ENCODE measurements around the gene ZC3H4. TPM values are rescaled to one million over a fixed set of nuclear protein-coding genes. Genes with fewer than 3 reads are reported as not detected.

Gene ZC3H4
- total and polyA plus RNA-seq, 2 of the 8 experiments (the other 6 are each of a cell fraction or from before 2014, with no cell fraction given): 6.6 to 92.0 TPM

DNA sequence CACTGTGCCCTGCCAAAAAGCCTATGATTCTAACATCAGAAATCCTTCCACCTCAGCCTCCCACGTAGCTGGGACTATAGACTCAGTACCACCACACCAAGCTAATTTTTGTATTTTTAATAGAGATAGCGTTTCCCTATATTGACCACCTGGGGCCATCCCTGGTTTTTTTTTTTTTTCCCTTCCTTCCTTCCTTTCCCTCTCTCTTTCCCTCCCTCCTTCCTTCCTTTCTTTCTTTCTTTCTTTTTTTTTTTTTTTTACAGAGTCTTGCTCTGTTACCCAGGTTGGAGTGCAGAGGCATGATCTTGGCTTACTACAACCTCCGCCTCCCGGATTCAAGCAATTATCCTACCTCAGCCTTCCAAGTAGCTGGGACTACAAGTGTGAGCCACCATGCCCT lies 16.0 kb upstream of the ZC3H4 start (continued):
- TF ChIP-seq, protein P1, sequence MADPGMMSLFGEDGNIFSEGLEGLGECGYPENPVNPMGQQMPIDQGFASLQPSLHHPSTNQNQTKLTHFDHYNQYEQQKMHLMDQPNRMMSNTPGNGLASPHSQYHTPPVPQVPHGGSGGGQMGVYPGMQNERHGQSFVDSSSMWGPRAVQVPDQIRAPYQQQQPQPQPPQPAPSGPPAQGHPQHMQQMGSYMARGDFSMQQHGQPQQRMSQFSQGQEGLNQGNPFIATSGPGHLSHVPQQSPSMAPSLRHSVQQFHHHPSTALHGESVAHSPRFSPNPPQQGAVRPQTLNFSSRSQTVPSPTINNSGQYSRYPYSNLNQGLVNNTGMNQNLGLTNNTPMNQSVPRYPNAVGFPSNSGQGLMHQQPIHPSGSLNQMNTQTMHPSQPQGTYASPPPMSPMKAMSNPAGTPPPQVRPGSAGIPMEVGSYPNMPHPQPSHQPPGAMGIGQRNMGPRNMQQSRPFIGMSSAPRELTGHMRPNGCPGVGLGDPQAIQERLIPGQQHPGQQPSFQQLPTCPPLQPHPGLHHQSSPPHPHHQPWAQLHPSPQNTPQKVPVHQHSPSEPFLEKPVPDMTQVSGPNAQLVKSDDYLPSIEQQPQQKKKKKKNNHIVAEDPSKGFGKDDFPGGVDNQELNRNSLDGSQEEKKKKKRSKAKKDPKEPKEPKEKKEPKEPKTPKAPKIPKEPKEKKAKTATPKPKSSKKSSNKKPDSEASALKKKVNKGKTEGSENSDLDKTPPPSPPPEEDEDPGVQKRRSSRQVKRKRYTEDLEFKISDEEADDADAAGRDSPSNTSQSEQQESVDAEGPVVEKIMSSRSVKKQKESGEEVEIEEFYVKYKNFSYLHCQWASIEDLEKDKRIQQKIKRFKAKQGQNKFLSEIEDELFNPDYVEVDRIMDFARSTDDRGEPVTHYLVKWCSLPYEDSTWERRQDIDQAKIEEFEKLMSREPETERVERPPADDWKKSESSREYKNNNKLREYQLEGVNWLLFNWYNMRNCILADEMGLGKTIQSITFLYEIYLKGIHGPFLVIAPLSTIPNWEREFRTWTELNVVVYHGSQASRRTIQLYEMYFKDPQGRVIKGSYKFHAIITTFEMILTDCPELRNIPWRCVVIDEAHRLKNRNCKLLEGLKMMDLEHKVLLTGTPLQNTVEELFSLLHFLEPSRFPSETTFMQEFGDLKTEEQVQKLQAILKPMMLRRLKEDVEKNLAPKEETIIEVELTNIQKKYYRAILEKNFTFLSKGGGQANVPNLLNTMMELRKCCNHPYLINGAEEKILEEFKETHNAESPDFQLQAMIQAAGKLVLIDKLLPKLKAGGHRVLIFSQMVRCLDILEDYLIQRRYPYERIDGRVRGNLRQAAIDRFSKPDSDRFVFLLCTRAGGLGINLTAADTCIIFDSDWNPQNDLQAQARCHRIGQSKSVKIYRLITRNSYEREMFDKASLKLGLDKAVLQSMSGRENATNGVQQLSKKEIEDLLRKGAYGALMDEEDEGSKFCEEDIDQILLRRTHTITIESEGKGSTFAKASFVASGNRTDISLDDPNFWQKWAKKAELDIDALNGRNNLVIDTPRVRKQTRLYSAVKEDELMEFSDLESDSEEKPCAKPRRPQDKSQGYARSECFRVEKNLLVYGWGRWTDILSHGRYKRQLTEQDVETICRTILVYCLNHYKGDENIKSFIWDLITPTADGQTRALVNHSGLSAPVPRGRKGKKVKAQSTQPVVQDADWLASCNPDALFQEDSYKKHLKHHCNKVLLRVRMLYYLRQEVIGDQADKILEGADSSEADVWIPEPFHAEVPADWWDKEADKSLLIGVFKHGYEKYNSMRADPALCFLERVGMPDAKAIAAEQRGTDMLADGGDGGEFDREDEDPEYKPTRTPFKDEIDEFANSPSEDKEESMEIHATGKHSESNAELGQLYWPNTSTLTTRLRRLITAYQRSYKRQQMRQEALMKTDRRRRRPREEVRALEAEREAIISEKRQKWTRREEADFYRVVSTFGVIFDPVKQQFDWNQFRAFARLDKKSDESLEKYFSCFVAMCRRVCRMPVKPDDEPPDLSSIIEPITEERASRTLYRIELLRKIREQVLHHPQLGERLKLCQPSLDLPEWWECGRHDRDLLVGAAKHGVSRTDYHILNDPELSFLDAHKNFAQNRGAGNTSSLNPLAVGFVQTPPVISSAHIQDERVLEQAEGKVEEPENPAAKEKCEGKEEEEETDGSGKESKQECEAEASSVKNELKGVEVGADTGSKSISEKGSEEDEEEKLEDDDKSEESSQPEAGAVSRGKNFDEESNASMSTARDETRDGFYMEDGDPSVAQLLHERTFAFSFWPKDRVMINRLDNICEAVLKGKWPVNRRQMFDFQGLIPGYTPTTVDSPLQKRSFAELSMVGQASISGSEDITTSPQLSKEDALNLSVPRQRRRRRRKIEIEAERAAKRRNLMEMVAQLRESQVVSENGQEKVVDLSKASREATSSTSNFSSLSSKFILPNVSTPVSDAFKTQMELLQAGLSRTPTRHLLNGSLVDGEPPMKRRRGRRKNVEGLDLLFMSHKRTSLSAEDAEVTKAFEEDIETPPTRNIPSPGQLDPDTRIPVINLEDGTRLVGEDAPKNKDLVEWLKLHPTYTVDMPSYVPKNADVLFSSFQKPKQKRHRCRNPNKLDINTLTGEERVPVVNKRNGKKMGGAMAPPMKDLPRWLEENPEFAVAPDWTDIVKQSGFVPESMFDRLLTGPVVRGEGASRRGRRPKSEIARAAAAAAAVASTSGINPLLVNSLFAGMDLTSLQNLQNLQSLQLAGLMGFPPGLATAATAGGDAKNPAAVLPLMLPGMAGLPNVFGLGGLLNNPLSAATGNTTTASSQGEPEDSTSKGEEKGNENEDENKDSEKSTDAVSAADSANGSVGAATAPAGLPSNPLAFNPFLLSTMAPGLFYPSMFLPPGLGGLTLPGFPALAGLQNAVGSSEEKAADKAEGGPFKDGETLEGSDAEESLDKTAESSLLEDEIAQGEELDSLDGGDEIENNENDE (IDR thresholded peaks at IDR 0.05; ENCODE audit: insufficient replicate concordance, low read length): no peak
- TF ChIP-seq BACH1 (IDR thresholded peaks at IDR 0.05; ENCODE audit: low read length) (no peak), CHD2 (IDR thresholded peaks at IDR 0.05; ENCODE audit: low read length) (no peak), SAP30 (IDR thresholded peaks at IDR 0.05; ENCODE audit: insufficient read depth, insufficient replicate concordance, low read length) (no peak), YY1 (IDR thresholded peaks at IDR 0.05; ENCODE audit: low read depth, low read length) (no peak), RNF2 (IDR thresholded peaks at IDR 0.05; ENCODE audit: borderline replicate concordance, low read depth, low read length, missing control alignments, poor library complexity, severe bottlenecking) (no peak), CTBP2 (IDR thresholded peaks at IDR 0.05; ENCODE audit: borderline replicate concordance, insufficient read depth, insufficient read length, low read length) (no peak), RBBP5 (IDR thresholded peaks at IDR 0.05; ENCODE audit: borderline replicate concordance, low read depth, low read length) (no peak)
- TF ChIP-seq, protein P2, sequence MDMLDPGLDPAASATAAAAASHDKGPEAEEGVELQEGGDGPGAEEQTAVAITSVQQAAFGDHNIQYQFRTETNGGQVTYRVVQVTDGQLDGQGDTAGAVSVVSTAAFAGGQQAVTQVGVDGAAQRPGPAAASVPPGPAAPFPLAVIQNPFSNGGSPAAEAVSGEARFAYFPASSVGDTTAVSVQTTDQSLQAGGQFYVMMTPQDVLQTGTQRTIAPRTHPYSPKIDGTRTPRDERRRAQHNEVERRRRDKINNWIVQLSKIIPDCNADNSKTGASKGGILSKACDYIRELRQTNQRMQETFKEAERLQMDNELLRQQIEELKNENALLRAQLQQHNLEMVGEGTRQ (IDR thresholded peaks at IDR 0.05; ENCODE audit: low read length): no peak
